ENCODE data around the gene UBA1.

UBA1 gene

GRCh38 chrX:47226071-47226470 is 32.4 kb downstream of the UBA1 start:
- H3K4me3 ChIP-seq (ENCODE audit: low read depth, low read length) = no peak overlapping the region
- TF ChIP-seq, protein P1, sequence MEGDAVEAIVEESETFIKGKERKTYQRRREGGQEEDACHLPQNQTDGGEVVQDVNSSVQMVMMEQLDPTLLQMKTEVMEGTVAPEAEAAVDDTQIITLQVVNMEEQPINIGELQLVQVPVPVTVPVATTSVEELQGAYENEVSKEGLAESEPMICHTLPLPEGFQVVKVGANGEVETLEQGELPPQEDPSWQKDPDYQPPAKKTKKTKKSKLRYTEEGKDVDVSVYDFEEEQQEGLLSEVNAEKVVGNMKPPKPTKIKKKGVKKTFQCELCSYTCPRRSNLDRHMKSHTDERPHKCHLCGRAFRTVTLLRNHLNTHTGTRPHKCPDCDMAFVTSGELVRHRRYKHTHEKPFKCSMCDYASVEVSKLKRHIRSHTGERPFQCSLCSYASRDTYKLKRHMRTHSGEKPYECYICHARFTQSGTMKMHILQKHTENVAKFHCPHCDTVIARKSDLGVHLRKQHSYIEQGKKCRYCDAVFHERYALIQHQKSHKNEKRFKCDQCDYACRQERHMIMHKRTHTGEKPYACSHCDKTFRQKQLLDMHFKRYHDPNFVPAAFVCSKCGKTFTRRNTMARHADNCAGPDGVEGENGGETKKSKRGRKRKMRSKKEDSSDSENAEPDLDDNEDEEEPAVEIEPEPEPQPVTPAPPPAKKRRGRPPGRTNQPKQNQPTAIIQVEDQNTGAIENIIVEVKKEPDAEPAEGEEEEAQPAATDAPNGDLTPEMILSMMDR (IDR thresholded peaks at IDR 0.05; ENCODE audit: low read depth, low read length) = no peak

GRCh38 chrX:47226531-47227333 is 33.1 kb downstream of the UBA1 start:
- H3K4me3 ChIP-seq (ENCODE audit: low read depth, low read length) = no peak overlapping the region
- TF ChIP-seq, protein P1 (IDR thresholded peaks at IDR 0.05; ENCODE audit: low read depth, low read length) = no peak

GRCh38 chrX:47227334-47227583 is 33.6 kb downstream of the UBA1 start:
- TF ChIP-seq, protein P1 (IDR thresholded peaks at IDR 0.05; ENCODE audit: low read depth, low read length) = no peak
- no peak overlapping the region for H3K4me3 ChIP-seq (ENCODE audit: low read depth, low read length)

GRCh38 chrX:47228550-47229270 is 35.1 kb downstream of the UBA1 start:
- TF ChIP-seq, protein P1 (IDR thresholded peaks at IDR 0.05; ENCODE audit: low read depth, low read length) = no peak

DNA sequence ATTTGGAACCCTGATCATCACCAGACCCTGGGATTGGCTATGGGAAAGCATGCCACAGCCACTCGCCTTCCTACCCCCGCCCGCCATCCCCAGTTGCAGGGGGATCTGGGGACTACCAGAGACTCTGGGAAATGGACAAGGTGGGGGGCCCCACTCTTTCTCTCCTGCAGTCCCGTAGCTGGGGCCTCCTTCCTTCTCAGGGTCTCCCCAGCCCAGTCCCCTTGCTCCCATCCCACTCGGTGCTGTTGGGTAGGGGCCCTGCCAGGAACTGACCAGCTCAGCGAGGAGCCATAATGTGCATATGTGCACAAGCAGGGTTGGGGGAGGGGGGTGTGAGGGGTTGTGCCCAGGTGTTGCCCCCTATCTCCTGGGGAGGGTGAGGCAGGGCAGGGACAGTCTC is 35.8 kb downstream of the UBA1 start:
- no peak overlapping the region for H3K4me3 ChIP-seq (ENCODE audit: low read depth, low read length)
- TF ChIP-seq, protein P1 (IDR thresholded peaks at IDR 0.05; ENCODE audit: low read depth, low read length) = no peak

More at GRCh38 chrX:47228550-47229270, 35.1 kb downstream of the UBA1 start:
- H3K4me3 ChIP-seq (ENCODE audit: low read depth, low read length) = no peak overlapping the region

- no peak overlapping the region for H3K4me3 ChIP-seq (ENCODE audit: low read depth, low read length)
- TF ChIP-seq, protein P1 (IDR thresholded peaks at IDR 0.05; ENCODE audit: low read depth, low read length) = no peak
These were observed 36.7 kb downstream of the UBA1 start for GRCh38 chrX:47230136-47230868.

- TF ChIP-seq, protein P1 (IDR thresholded peaks at IDR 0.05; ENCODE audit: low read depth, low read length) = no peak
- H3K4me3 ChIP-seq (ENCODE audit: low read depth, low read length) = no peak overlapping the region
These were observed 37.5 kb downstream of the UBA1 start for GRCh38 chrX:47231167-47231566.
